Activated CD4-positive, CD25-positive, alpha-beta regulatory T cell treated with anti-CD3 and anti-CD28 coated beads, Interleukin-2, amount 50 U/mL, for 16 hours (primary cell): ENCODE results near the gene LRRC28.

Experiments used
- DNase-seq: peaks from one replicate; pipeline ENCODE4 v3.0.0-alpha.2; 2020; ENCODE audit warnings: low read depth, low spot score

Gene LRRC28

DNA sequence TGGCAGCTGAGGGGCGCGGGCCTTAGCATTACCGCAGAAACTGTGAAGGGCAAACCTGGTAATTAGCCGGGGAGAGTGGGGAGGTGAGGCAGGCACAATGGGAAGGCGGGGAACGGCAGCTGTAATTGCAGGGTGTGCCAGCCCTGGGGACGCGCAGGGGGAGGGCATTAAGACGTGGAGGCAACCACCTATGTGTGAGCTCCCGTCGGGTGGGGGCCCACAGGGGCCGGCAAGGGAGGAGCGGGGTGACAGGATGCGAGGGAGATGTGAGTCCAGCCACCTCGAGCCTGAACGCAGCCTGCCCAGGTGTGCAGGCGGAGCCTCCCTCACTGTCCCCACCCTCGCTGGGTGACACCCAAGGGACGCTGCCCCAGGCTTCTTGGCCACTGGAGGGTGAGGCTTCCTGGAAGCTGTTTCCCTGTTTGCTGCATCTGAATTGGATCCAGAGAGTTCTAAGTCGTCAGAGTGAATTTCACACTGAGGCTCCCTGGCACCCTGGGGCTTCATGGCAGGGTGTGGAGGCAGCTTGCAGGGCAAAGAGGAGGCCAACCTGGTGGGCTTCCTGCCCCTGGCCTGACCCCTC is 183.9 kb downstream of the LRRC28 start:
- no peak for DNase-seq

DNA sequence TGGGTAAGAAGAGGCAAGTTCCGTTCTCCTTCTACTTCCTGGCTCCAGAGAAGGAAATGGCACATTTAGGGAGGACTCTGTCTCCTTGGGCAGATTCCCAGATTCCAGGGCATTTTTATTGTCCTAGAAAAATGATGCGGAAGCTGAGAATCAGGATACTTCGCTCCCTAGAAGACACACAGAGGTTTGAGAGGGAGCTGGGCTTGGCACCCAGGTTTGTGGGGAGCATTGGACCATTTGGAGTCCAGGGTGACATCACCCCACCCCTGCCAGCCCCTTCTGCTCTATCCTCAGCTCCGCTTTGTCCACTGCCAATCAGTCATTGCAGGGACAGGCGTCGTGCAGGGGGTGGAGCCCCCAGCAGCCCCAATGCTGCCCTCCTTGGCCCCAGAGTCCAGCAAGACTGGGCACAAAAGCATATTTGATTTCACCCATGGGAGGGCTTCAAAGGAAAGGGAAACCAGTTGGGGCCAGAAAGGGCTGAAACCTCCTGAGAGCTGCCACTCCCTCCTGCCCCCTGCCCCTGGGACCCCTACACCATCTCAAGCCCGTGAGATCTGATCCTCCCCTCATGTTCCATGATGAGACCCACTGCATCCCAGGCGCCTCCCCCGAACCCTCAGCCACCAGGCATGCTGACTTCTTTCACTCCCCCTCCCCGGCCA is 184.7 kb downstream of the LRRC28 start:
- DNase-seq: no peak

GRCh38 chr15:99436542-99437314 is 185.4 kb downstream of the LRRC28 start:
- no peak for DNase-seq

- no peak for DNase-seq
These were observed 186.3 kb downstream of the LRRC28 start for GRCh38 chr15:99437315-99438223.

GRCh38 chr15:99438224-99438585 is 186.9 kb downstream of the LRRC28 start:
- DNase-seq: no peak

GRCh38 chr15:99438691-99439523 is 187.6 kb downstream of the LRRC28 start:
- DNase-seq: no peak

- DNase-seq: no peak
These were observed 188.2 kb downstream of the LRRC28 start for GRCh38 chr15:99439524-99439835.

GRCh38 chr15:99440029-99440428 is 188.7 kb downstream of the LRRC28 start:
- no peak for DNase-seq
